ENCODE measurements around the gene PLEKHM1.
"Not testable (repeated sequence)": the region's sequence is repeated elsewhere in the genome, so short reads cannot be mapped to it uniquely, and the experiment has no call there.

PLEKHM1 gene

GRCh38 chr17:45490615-45491433 is at the start of gene PLEKHM1:
Gene PLEKHM1, minus strand, starts transcription at chr17:45490721. Its CDS starts 8,237 bp downstream, at chr17:45482484.
- peak; percentile 74 to 77 (median 76) for DNase-seq

GRCh38 chr17:45538168-45538567 is 47.6 kb upstream of the PLEKHM1 start:
- DNase-seq, result not testable (repeated sequence)

- peak in 1 of 3 experiments; percentile 11 for DNase-seq
These were observed 15.6 kb upstream of the PLEKHM1 start for GRCh38 chr17:45506072-45506471.

- peak in 1 of 3 experiments; percentile 41 for DNase-seq
These were observed 14.7 kb upstream of the PLEKHM1 start for GRCh38 chr17:45505183-45505582.

GRCh38 chr17:45501092-45501707 is 10.7 kb upstream of the PLEKHM1 start:
- DNase-seq, result not testable (repeated sequence)

- not testable (repeated sequence) for DNase-seq
These were observed 10.0 kb upstream of the PLEKHM1 start for GRCh38 chr17:45500478-45500877.

- not testable (repeated sequence) for DNase-seq
These were observed 8.7 kb upstream of the PLEKHM1 start for GRCh38 chr17:45499208-45499607.

- not testable (repeated sequence) for DNase-seq
These were observed 7.9 kb upstream of the PLEKHM1 start for GRCh38 chr17:45498377-45498776.

- DNase-seq, result not testable (repeated sequence)
These were observed 6.9 kb upstream of the PLEKHM1 start for GRCh38 chr17:45497449-45497848.

GRCh38 chr17:45496507-45496906 is 6.0 kb upstream of the PLEKHM1 start:
- not testable (repeated sequence) for DNase-seq

GRCh38 chr17:45494556-45494955 is 4.0 kb upstream of the PLEKHM1 start:
- DNase-seq, result not testable (repeated sequence)

- DNase-seq, result not testable (repeated sequence)
These were observed 1.6 kb upstream of the PLEKHM1 start for GRCh38 chr17:45492156-45492555.

GRCh38 chr17:45490198-45490597 is 323 bp downstream of the PLEKHM1 start:
- DNase-seq, result peak in 1 of 3 experiments; percentile 51

GRCh38 chr17:45487704-45488103 is 2.8 kb downstream of the PLEKHM1 start:
- DNase-seq, result not testable (repeated sequence)

- DNase-seq, result not testable (repeated sequence)
These were observed 6.8 kb downstream of the PLEKHM1 start for GRCh38 chr17:45483591-45484216.

- DNase-seq, result not testable (repeated sequence)
These were observed 7.3 kb downstream of the PLEKHM1 start for GRCh38 chr17:45483177-45483576.

- DNase-seq, result not testable (repeated sequence)
These were observed 8.2 kb downstream of the PLEKHM1 start for GRCh38 chr17:45482317-45482716.

- not testable (repeated sequence) for DNase-seq
These were observed 15.1 kb downstream of the PLEKHM1 start for GRCh38 chr17:45475436-45475835.

GRCh38 chr17:45472249-45472648 is 18.3 kb downstream of the PLEKHM1 start:
- DNase-seq, result not testable (repeated sequence)

- not testable (repeated sequence) for DNase-seq
These were observed 21.3 kb downstream of the PLEKHM1 start for GRCh38 chr17:45469204-45469563.

- not testable (repeated sequence) for DNase-seq
These were observed 22.0 kb downstream of the PLEKHM1 start for GRCh38 chr17:45468293-45469203.

Measured in NCI-H1417 (cell line).